ENCODE measurements around the gene UCHL5. TPM values are rescaled to one million over a fixed set of nuclear protein-coding genes. Genes with fewer than 3 reads are reported as not detected.
"Not testable (repeated sequence)": the region's sequence is repeated elsewhere in the genome, so short reads cannot be mapped to it uniquely, and the experiment has no call there.

The UCHL5 gene
- total RNA-seq, 1 donor from 2014 or later, result 40.9 TPM

GRCh38 chr1:193060115-193060403 is 899 bp upstream of the UCHL5 start:
- TF ChIP-seq CTCF (conservative IDR thresholded peaks at IDR 0.05), result no peak
- H3K27ac Mint-ChIP-seq (ENCODE audit: unreplicated experiment), result peak overlapping the region; percentile 100

DNA sequence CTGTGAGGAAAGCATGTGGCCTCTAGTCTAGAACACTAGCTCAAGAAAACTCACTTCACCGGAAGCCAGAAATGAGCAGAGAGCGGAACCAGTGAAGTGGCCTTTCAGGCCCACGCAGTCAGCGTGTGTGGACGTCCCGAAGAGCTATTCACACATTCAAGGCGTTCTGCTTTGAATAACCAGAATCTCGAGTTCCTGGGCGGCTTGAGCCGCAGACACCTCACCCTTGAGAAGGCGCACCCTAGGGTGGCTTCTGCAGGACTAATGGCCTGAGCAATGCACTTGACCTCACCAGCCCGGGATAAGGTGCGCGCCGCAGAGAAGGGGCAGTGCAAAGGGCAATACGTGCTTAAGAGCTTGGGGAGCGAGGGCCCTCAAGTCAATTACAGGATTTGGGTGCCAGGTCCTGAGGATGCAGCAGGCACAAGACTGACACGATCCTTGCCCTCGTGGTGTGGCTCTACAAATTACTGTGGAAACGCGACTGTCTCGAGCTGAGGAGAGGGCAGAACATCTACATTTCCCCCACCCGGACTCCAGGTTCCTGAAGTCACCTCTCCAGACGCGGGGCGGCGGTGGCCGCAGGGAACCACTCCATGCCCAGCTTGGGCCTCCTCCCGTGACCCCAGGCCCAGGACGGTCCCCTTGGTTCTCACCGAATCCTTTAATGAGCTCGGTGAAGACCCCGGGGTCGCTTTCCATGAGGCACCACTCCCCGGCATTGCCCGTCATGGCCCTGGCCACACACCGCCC is 455 bp downstream of the UCHL5 start:
- peak overlapping the region; percentile 98 for H3K4me3 Mint-ChIP-seq
- H3K27ac Mint-ChIP-seq (ENCODE audit: unreplicated experiment), result peak overlapping the region; percentile 100
- peaks cover 36% of the 10 kb centered on the region for H3K4me1 Mint-ChIP-seq
- no peaks in the 10 kb centered on the region for H3K9me3 Mint-ChIP-seq
- TF ChIP-seq CTCF (conservative IDR thresholded peaks at IDR 0.05), result no peak
- peaks cover 7% of the 10 kb centered on the region for H3K36me3 Mint-ChIP-seq (ENCODE audit: low read depth)
- no peaks in the 10 kb centered on the region for H3K27me3 Mint-ChIP-seq (ENCODE audit: low read depth)
- no peak for DNase-seq (ENCODE audit: low read depth, low spot score)

More at GRCh38 chr1:193060115-193060403, 899 bp upstream of the UCHL5 start:
- H3K4me3 Mint-ChIP-seq, result peak overlapping the region; percentile 98
- H3K9me3 Mint-ChIP-seq, result no peaks in the 10 kb centered on the region
- H3K36me3 Mint-ChIP-seq (ENCODE audit: low read depth), result peaks cover 7% of the 10 kb centered on the region
- no peak for DNase-seq (ENCODE audit: low read depth, low spot score)
- H3K4me1 Mint-ChIP-seq, result peaks cover 36% of the 10 kb centered on the region
- no peaks in the 10 kb centered on the region for H3K27me3 Mint-ChIP-seq (ENCODE audit: low read depth)

GRCh38 chr1:193054169-193054675 is 4.9 kb downstream of the UCHL5 start:
- H3K4me1 Mint-ChIP-seq, result peaks cover 19% of the 10 kb centered on the region
- H3K4me3 Mint-ChIP-seq, result no peak overlapping the region
- no peak overlapping the region for H3K27ac Mint-ChIP-seq (ENCODE audit: unreplicated experiment)
- no peak for TF ChIP-seq CTCF (conservative IDR thresholded peaks at IDR 0.05)
- DNase-seq (ENCODE audit: low read depth, low spot score), result no peak
- no peaks in the 10 kb centered on the region for H3K27me3 Mint-ChIP-seq (ENCODE audit: low read depth)
- no peaks in the 10 kb centered on the region for H3K36me3 Mint-ChIP-seq (ENCODE audit: low read depth)
- no peaks in the 10 kb centered on the region for H3K9me3 Mint-ChIP-seq

DNA sequence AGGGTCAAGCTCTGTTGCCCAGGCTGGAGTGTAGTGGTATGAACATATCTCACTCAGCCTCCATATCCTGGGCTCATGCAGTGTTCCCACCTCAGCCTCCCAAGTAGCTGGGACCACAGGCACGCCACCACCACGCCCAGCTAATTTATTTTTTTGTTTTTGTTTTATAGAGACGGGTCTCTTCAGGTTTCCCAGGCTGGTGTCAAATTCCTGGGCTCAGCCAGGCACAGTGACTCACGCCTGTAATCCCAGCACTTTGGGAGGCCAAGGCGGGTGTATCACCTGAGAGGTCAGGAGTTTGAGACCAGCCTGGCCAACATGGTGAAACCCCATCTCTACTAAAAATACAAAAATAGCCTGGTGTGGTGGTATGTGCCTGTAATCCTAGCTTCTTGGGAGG is 10.2 kb downstream of the UCHL5 start:
- not testable (repeated sequence) for H3K9me3 Mint-ChIP-seq; H3K4me3 Mint-ChIP-seq; H3K27me3 Mint-ChIP-seq (ENCODE audit: low read depth); H3K4me1 Mint-ChIP-seq; H3K27ac Mint-ChIP-seq (ENCODE audit: unreplicated experiment); DNase-seq (ENCODE audit: low read depth, low spot score)
- H3K36me3 Mint-ChIP-seq (ENCODE audit: low read depth), result peaks cover 12% of the 10 kb centered on the region

DNA sequence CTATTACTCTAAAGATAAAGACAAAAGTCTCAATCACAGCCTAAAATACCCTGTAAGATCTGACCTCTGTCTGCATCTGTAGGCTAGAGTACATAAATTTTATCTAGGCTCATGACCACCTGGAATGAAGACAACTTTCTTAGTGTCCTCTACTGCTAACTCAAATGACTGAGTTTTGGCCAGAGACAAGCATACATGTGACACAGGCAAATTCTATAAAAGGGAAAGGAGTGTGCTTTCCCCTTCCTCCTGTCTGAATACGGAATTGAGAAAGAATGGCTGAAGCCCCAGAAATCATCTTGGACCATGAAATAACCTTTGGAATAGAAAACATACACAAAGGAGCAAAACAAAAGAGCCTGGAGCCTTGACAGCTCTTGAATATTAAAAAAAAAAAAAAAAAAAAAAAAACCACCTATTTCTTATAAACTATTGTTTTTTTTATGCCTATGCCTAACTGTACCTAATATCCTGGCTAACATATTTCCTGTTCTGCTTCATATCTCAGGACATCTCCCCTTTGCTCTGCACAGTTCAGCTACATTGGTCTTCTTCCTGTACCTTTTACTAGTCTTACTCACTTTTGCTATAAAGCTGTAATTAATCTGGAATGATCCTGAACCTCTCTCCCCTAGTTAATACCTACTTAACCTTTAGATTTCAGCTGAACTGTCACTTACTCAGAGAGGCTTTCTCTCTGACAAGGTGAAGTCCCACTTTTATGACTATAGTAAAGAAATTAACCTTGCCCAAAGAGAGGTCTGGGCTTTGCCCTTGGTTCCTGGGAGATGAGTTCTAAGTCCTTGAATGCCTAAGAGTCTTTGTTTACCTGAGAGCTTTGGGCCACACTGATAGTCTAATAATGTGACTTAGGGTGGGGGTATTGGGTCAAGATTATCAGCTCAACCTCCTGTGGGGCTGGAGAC is 16.1 kb downstream of the UCHL5 start:
- Mint-ChIP-seq H3K36me3 (ENCODE audit: low read depth) (peaks cover 15% of the 10 kb centered on the region), H3K4me1 (no peaks in the 10 kb centered on the region), H3K9me3 (no peaks in the 10 kb centered on the region), H3K4me3 (no peak overlapping the region), H3K27ac (ENCODE audit: unreplicated experiment) (no peak overlapping the region), H3K27me3 (ENCODE audit: low read depth) (no peaks in the 10 kb centered on the region)
- TF ChIP-seq CTCF (conservative IDR thresholded peaks at IDR 0.05), result no peak
- DNase-seq (ENCODE audit: low read depth, low spot score), result no peak

Data from neural crest cell (in vitro differentiated cells).